IMR-90 (cell line): ENCODE results near the gene RETN.

Source experiments
- BHLHE40 ChIP-seq: fragments of 150-350 bp; IDR thresholded peaks from 2 replicates; pipeline ENCODE4 v1.6.1; 2016; ENCODE audit warnings: mild to moderate bottlenecking, low read depth, low read length
- CTCF ChIP-seq: conservative IDR thresholded peaks from 2 replicates; pipeline ENCODE4 v1.5.1; 2012; ENCODE audit warnings: mild to moderate bottlenecking, low read depth, low read length, improper control_type of control experiment
- FOS ChIP-seq: fragments of 150-350 bp; IDR thresholded peaks from 2 replicates; pipeline ENCODE4 v1.6.1; 2016; ENCODE audit warnings: low read depth, low read length
- NFE2L2 ChIP-seq: fragments of 150-350 bp; IDR thresholded peaks from 2 replicates; pipeline ENCODE4 v1.6.1; 2016; ENCODE audit warnings: low read depth, mild to moderate bottlenecking, low read length
- POLR2A ChIP-seq: IDR thresholded peaks from 2 replicates; pipeline ENCODE4 v1.6.1; 2012; ENCODE audit warnings: mild to moderate bottlenecking, low read depth, low read length
- RAD21 ChIP-seq: IDR thresholded peaks from 2 replicates; pipeline ENCODE4 v1.6.1; 2012; ENCODE audit warnings: low read length, improper control_type of control experiment
- RFX5 ChIP-seq: IDR thresholded peaks from 2 replicates; pipeline ENCODE4 v1.8.0; 2012; ENCODE audit warnings: low read depth, mild to moderate bottlenecking, low read length, moderate library complexity

- TF ChIP-seq CTCF, result no peak
- TF ChIP-seq NFE2L2, result no peak
- TF ChIP-seq FOS, result no peak
- no peak for TF ChIP-seq POLR2A
- TF ChIP-seq RAD21, result no peak
- no peak for TF ChIP-seq BHLHE40
- no peak for TF ChIP-seq RFX5
Observed at GRCh38 chr19:7709932-7710460, 41.1 kb downstream of the RETN start.
